ENCODE measurements around the gene FAM120B. TPM values are rescaled to one million over a fixed set of nuclear protein-coding genes. Genes with fewer than 3 reads are reported as not detected.

FAM120B gene
- polyA plus RNA-seq, 1 experiment: 8.8 TPM

GRCh38 chr6:170355661-170356060, 49.1 kb downstream of the FAM120B start:
- Histone ChIP-seq H3K27me3 (ENCODE audit: control insufficient read depth, insufficient read depth, low read length) (no peaks in the 10 kb centered on the region), H3K4me3 (ENCODE audit: low read depth, low read length) (no peak overlapping the region), H3K36me3 (ENCODE audit: control insufficient read depth, insufficient read depth, low read length) (peaks cover 3% of the 10 kb centered on the region)
- no peak for DNase-seq (ENCODE audit: low read depth)
- no peak for TF ChIP-seq CTCF (IDR thresholded peaks at IDR 0.05; ENCODE audit: insufficient read depth, low read depth, low read length)
- ChIA-PET CTCF (no interaction called here), POLR2A (no interaction called here)

GRCh38 chr6:170357812-170358211, 51.3 kb downstream of the FAM120B start:
- no peak for DNase-seq (ENCODE audit: low read depth)
- no peak overlapping the region for H3K4me3 ChIP-seq (ENCODE audit: low read depth, low read length)
- peaks cover 2% of the 10 kb centered on the region for H3K36me3 ChIP-seq (ENCODE audit: control insufficient read depth, insufficient read depth, low read length)
- no peak for TF ChIP-seq CTCF (IDR thresholded peaks at IDR 0.05; ENCODE audit: insufficient read depth, low read depth, low read length)
- CTCF ChIA-PET: no interaction called here
- H3K27me3 ChIP-seq (ENCODE audit: control insufficient read depth, insufficient read depth, low read length): no peaks in the 10 kb centered on the region
- POLR2A ChIA-PET: no interaction called here

- Histone ChIP-seq H3K27me3 (ENCODE audit: control insufficient read depth, insufficient read depth, low read length) (no peaks in the 10 kb centered on the region), H3K36me3 (ENCODE audit: control insufficient read depth, insufficient read depth, low read length) (peaks cover 2% of the 10 kb centered on the region), H3K4me3 (ENCODE audit: low read depth, low read length) (no peak overlapping the region)
- POLR2A ChIA-PET: no interaction called here
- DNase-seq (ENCODE audit: low read depth): no peak
- CTCF ChIA-PET: no interaction called here
- no peak for TF ChIP-seq CTCF (IDR thresholded peaks at IDR 0.05; ENCODE audit: insufficient read depth, low read depth, low read length)
Measured at GRCh38 chr6:170358496-170358895, 51.9 kb downstream of the FAM120B start.

DNA sequence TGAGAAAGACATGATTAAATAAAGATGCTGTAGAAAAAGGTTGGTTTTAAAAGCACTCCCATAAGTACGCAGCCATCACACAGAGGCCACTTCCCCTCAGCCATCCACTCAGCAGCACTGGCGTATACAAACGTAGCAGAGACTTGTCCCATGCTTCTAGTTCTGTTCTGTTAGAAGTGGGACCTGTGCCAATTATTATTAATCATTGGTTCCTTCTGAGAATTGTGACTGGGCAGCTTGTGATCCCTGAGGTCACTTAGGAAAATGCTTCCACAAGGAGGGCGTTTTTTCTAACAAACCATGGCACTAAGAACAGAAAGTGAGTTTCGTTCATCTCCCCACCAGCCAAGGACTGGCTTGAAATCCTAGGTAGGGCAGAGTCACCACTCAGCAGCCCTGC, 53.9 kb downstream of the FAM120B start:
- Histone ChIP-seq H3K36me3 (ENCODE audit: control insufficient read depth, insufficient read depth, low read length) (peaks cover 3% of the 10 kb centered on the region), H3K4me3 (ENCODE audit: low read depth, low read length) (no peak overlapping the region), H3K27me3 (ENCODE audit: control insufficient read depth, insufficient read depth, low read length) (no peaks in the 10 kb centered on the region)
- ChIA-PET CTCF (no interaction called here), POLR2A (no interaction called here)
- TF ChIP-seq CTCF (IDR thresholded peaks at IDR 0.05; ENCODE audit: insufficient read depth, low read depth, low read length): no peak
- no peak for DNase-seq (ENCODE audit: low read depth)

- H3K27me3 ChIP-seq (ENCODE audit: control insufficient read depth, insufficient read depth, low read length): no peaks in the 10 kb centered on the region
- peaks cover 4% of the 10 kb centered on the region for H3K36me3 ChIP-seq (ENCODE audit: control insufficient read depth, insufficient read depth, low read length)
- ChIA-PET POLR2A (no interaction called here), CTCF (interaction anchor here (1.4 kb wide), 1 partner anchor 13 kb away, joined by 3 read pairs; no protein-coding TSS in a partner anchor)
- no peak overlapping the region for H3K4me3 ChIP-seq (ENCODE audit: low read depth, low read length)
- no peak for TF ChIP-seq CTCF (IDR thresholded peaks at IDR 0.05; ENCODE audit: insufficient read depth, low read depth, low read length)
- DNase-seq (ENCODE audit: low read depth): no peak
Measured at GRCh38 chr6:170361335-170361734, 54.8 kb downstream of the FAM120B start.
